ENCODE data around the gene LDLRAD4.

Gene LDLRAD4

DNA sequence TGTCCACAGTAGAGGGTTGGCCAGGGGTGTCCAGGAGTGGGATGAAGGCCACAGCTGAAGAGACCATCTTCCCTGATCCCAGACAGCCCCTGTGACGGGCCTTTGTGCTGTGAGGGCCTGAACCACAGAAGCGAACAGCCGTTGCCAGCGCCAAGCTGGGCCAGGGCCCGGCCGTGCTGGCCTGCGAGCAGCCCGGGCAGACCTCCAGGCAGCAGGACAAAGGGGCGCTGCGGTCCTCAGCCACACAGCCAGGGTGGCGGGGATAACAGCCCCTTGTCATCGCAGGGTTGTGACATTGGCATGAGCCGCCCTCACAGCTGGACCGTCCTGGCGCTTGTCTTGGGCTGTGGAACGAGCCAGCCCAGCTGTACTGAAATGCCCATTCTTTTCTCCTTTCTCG, 346.7 kb downstream of the LDLRAD4 start:
- no peak for DNase-seq

DNA sequence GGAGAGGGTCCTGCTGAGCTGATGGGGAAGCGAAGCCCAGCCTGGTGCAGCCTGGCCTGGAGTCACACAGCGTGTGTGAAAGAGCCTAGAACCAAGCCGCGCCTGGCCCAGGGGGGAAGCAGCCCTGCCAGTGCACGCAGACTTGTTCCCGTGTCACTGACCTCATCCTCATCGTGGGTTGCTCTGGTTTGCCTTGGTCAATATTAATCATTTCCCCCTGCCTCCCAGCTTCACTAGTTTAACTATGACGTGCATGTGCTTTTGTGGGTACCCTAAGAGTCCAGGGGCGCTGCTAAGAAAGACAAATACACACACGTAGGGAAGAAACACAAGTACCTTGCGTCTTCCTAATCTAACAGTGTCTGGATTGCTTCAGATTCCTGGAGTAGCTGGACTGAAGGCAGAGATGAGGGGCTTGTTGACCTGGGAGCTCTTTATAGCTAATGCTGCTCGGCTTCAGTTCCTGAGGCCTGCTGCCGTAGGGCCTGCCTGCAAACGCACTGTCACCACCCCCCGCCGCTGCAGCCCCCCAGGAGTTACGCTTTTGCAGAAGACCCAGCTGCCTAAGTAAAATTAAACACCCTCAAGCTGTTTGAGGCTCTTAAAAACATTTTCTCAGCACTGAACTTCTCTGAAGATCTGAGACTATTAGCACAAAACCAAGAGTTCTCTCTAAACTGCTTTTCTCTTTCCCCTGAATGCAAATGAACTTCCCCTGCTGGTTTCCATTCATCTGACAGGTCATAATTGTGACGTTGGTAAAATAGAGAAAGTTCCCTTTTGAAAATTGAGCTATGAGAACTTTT, 348.6 kb downstream of the LDLRAD4 start:
- peak; percentile 83 for DNase-seq

DNA sequence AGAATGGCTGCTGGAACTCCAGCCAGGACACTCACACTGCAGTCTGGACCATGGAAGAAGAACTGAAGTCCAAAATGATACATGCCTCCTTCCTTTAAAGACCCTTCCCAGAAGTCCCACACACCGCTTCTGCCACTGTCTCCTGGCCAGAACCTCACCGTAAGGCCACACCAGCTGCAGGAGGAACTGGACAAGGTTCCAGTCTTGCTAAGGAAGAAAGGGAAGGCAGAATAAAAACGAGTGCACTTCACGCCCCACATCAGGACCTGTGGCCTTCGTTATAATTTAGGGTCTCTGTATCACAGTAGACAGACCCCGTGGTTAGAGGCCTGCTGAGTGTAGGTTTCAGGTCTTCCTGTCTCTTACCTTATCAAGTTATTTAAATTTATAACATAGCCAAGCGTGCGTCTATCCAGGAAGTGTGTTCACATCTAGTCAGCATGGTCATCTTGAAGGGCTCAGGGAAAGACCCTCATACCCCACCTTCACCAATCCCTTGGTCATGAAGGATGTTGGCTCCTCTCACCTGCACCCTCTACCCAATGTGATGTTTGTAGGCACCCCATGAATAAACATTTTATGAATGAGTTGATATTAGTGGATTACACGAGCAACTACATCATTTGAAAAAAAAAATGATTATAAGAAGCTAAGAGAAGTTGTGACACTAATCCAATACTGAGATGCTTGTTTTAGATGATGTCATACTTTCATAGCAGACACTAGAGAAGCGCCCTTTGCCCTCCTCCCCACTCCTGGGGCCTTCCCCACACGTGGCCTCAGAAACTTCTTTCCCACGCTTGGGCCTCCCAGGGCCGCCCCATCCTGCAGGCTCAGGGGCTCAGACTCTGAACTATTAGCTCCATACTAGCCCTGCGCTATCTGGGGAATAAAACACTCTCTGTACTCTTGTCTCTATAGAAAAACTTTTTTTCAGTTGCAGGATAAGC, 350.2 kb downstream of the LDLRAD4 start:
- peak; percentile 23 for DNase-seq

DNA sequence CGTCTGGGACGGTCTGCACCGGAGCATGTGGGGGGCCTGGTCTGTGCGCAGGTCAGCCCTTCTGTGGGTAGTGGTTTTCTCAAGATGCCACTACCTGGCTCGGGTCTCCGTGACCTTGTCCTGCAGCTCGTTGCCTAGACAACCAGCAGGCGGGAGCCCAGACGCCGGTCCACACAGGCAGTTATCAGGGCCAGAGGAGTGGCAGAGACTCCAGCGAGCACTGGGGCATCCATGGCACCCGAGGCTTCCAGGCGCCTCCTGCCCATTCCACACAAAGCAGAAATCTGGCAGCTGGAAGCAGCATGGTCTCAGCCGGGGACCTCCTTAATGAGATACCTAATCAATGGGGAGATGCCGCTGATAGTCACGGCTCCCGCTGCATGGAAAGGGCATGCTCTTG, 351.7 kb downstream of the LDLRAD4 start:
- DNase-seq, result no peak

DNA sequence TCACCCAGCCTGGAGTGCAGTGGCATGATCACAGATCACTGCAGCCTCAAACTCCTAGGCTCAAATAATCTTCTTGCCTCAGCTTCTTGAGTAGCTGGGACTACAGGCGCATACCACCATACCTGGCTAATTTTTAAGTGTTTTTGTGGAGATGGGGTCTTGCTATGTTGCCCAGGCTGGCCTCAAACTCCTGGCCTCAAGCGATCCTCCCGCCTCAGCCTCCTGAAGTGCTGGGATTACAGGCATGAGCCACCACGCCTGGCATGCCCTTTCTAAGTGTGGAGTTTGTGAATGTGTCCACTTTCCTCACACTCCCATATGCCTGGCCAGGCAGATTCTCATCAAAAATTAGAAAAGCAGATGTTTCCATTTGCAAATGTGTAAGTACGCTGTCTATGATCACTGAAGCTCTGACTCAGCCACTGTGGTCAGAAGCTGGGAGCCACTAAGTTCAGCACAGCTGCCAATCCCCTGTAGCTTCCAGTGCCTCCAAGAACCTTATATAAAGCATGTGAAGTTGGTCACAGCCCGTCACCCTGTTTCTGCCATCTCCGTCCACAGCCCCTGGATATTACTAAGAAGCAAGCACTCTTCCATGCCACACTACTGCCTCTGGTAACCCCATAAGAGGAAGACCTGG, 352.4 kb downstream of the LDLRAD4 start:
- peak; percentile 95 for DNase-seq

DNA sequence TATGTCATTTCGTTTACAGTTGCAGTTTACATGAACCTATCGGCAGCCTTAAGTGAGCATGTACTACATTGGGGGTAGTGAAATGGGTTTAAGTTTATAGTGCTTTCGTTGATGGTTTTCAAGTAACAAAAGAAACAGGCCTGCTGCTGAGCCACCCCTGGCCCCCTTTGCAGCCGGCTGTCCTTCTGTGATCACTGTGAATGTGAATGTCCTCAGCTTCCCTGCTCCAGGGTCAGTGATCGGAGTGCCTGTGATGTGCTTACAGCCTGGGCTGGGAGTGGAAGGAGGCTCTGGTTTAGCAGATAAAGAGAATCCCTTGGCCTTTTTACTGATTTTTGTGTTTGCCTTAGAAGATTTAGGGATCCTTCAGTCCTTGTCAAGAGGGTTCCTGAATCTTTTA, 353.6 kb downstream of the LDLRAD4 start:
- no peak for DNase-seq

DNA sequence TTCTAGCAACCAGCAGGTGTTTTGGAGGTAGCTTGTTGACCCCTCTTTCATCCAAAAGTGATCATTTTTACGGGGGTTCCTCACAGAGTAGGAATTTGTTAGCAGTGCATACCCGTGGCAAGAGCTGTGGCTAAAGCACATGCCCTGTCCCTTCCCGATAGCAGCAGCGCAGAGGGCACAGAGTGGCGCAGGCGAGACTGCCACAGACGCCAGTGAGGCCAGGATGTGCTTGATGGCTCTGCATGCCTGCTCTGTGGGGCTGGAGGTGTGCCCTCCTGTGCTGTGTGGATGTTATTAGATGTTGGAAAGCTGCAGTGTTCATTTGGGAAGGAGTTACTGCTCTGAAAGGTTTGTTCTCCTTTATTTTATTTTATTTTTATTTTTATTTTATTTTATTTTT, 354.2 kb downstream of the LDLRAD4 start:
- no peak for DNase-seq

DNA sequence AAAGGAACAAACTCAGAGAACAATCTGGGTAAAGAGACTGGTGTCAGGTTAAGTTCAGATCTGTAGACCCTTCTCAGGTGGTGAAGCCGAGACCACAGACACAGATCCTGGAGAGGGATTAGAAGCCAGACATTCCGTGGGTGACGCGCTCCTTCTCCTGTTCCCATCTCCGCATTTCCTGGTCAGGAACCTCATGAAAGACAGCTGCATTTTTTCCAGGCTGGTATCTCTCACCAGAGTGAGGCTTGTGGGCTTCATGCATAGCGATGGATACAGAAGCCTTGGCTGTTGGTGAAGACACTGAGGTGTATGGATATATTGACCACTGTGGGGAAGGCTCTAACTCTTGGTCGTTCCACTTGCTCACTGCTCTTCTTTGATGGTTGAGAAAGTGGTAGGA, 355.2 kb downstream of the LDLRAD4 start:
- DNase-seq, result no peak

DNA sequence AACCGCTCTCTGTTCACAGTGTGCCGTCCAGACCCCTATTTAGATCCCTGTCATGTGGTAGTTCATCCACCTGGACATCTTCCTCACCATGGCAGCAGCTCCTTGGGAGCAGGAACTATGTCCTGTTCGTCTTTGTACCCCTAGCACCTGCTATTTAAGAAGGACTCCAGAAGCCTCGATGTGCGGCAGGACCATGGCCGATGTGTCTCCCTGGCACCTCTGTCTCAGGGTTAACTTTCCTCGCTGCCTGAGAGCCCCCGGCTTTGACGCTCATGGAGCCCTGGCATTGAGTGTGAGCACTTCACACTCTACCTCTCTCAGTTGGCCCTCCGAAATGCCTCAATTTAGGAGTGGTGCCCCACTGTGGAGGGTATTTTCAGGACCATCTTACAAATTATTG, 355.8 kb downstream of the LDLRAD4 start:
- DNase-seq, result no peak

DNA sequence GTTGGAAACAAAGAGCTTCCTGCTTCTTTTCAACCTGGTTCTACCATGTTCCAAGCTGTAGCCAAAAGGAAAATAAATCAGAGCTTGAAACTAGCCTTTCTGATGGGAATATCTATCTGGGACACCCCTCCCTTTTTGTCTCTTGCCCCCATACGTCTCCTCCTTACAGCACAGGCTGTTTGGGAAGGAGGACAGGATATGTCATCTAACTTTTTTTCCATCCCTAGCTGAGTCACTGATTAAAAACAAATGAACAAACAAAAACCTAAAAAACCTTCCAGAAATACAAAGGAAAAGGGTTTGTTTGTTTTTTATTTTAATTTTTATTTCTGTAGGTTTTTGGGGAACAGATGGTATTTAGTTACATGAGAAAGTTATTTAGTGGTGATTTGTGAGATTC, 356.2 kb downstream of the LDLRAD4 start:
- no peak for DNase-seq

DNA sequence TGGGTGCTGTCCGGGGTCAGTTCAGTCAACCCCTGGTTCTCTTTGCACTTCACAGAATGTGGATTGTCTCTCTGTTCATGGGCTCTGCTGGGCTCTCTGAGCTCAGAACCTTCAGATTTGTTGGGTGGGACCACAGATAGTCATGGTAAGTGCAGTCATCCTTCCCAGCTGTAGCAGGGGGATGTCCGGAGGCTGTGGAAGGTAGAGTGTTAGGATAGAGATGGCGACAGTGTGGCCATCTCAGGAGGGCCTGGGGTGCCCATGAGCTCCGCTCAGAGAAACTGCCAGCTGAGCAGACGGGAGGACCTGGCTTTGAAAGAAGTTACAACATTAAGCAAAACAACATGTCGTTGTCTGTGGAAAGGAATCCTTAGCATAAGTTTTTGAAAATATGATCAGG, 358.0 kb downstream of the LDLRAD4 start:
- no peak for DNase-seq

DNA sequence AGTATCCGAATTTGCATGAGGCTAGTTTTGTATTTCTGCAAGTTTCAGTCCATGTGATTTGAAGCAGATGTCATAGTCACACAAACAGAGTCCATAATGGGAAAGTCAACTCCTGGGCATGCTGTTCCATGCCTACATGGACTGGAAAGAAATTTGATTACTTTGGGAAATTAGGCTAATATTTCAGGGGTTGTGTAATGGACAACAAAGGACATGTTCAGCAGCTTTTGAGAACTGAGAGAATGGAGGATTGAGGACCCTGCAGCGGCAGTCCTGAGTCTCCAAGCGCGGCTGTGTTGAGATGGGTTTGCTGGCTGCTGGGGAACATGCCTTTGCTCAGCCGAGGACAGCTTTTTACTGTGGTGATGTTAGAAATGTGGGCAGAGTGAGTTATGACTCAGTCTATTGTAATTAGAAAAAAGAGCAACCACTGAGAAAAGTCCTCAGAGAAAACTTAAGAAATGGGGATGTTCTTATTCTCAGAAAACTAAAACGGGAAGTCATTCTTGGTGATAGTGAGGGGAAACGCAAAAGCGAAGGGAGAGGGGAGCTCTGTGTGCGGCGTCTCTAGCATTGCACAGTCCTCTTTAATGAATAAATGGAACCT, 358.6 kb downstream of the LDLRAD4 start:
- peak; percentile 97 for DNase-seq

DNA sequence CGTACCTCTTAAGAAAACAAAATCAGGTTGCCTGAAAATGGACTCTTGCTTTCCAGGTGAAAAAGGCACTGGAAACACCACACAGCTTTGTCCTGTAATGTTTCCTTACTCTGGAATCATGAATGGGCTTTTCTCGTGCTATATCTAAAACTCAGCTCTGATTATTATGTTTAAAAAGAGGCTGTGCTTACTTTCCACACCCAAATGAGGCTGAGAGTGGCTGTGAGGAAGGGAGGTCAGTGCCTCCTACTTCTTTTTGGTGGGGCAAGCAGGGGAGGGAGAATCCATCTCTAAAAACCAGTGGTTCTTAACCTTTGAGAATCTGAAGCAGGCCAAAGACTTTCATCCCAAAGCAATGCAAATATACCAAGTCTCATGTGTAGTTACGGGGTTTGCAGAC, 359.2 kb downstream of the LDLRAD4 start:
- no peak for DNase-seq

DNA sequence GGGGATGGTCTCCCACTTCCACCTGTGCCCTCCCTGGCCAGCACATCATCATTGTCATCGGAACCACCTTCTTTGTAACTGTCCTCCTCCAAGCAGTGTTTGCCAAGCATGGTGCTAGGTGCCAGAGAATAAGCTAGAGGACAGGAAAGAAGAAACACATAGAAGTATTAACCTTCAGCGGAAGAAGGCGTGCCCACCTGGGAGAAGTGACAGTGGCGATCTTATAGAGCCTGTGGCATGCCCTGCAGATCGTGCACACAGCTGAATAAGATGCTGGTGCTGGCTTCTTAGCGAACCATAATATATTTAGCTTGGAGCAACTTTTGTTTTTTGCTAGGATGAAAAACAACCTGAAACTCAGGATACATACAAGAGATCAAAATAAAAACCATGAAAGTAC, 359.8 kb downstream of the LDLRAD4 start:
- DNase-seq, result no peak

DNA sequence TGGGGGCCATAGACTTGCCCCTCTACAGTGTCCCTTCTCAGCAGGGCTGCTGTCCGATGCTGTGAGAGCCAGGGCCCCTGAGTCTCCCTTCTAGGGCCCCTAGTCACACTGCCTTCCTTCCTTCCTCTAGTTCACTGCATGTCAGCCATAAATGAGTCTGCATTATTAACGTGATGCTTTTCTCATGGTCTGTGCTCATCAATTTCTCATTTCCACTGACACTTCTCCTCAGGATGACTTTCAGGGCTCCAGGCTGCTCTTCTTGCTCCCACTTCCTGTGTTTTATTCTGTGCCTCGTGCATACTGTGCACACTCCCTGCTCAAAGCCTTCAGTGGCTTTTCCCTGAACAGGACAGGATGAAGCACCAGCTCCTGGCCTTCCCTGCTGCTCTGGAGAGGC, 361.3 kb downstream of the LDLRAD4 start:
- peak; percentile 36 for DNase-seq

DNA sequence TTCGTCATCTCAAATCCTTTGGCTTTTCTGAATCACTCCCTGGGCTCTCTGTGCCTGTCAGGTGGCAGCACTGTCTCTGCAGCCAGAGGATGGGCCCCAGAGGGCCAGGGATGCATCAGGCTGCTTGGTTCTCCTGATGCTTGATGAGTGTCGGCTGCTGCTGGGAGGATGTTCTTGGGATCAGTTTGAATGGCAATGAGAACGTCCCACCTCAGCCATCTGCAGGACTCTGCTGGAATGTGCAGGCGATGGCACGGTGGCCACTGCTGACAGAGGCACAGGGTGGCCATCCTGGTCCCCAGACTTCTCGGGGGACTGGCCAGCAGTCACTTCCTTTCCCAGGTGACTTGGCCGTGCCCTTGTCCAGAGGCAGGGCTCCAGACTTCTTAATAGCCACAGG, 361.8 kb downstream of the LDLRAD4 start:
- no peak for DNase-seq

DNA sequence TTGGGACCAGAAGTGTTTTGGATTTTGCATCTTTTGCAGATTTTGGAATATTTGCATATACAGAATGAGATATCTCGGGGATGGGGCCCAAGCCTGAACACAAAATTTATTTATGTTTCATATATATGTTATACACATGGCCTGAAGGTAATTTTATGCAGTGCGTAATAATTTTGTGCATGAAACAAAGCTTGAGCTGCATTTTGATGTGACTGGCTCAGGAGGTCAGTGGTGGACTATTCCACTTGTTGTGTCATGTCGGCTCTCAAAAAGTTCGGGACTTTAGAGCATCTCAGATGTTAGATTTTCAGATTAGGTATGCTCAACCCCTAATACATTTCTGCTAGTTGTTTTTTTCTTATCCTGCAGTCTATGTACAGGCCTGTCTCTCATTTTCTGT, 362.4 kb downstream of the LDLRAD4 start:
- DNase-seq, result no peak

DNA sequence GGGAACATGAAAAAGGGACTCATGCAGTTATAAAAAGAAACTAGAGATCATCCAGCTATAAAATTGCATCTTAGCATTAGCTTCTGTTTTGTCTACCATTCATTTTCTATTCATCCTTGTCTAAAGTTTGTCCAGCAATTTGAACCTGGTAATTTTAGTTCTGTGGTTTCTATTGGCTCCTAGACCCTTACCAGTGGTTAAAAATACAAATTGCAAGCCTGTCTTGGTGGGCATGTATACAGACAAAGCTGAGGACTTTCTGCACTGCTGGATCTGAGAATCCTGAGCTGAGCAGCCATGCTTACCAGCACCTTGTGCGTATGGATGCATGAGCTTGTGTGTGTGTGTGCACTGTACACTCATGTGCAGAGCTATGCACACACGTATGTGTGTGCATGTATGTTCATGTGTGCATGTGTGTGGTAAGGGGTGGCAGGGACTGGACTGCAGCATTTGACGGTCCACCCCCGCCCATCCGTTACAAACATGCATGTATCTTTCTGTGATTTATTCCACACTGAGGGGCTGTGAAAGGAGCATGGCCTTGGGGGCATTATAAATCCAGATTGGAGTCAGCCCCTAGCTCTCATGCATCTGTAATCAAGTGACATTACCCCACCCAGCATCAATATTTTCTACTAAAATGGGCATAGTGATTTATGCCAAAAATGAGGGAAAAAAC, 363.1 kb downstream of the LDLRAD4 start:
- no peak for DNase-seq

DNA sequence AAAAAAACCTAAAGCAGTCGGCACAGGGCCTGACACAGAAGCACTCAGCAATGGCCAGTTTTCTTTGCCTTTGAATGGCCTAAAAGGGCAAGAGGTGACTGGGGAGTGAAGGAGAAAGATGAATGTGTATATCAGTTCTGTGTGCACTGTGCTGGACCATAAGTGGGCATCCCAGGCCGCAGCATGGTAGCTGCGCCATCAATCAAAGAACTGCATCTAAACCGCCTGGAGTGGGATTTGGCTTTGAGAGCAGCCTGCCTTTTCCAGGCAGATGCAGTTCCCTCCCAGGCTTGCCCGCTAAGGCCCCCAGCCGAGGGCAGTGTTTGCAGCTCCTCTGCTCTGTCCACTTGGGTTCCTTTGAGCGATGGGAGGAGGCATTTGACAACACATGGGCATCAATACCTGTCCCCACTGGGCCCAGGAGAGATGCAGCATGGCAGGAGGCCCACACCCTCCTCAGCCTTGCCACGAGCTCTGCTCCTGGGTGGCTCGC, 363.7 kb downstream of the LDLRAD4 start:
- no peak for DNase-seq

DNA sequence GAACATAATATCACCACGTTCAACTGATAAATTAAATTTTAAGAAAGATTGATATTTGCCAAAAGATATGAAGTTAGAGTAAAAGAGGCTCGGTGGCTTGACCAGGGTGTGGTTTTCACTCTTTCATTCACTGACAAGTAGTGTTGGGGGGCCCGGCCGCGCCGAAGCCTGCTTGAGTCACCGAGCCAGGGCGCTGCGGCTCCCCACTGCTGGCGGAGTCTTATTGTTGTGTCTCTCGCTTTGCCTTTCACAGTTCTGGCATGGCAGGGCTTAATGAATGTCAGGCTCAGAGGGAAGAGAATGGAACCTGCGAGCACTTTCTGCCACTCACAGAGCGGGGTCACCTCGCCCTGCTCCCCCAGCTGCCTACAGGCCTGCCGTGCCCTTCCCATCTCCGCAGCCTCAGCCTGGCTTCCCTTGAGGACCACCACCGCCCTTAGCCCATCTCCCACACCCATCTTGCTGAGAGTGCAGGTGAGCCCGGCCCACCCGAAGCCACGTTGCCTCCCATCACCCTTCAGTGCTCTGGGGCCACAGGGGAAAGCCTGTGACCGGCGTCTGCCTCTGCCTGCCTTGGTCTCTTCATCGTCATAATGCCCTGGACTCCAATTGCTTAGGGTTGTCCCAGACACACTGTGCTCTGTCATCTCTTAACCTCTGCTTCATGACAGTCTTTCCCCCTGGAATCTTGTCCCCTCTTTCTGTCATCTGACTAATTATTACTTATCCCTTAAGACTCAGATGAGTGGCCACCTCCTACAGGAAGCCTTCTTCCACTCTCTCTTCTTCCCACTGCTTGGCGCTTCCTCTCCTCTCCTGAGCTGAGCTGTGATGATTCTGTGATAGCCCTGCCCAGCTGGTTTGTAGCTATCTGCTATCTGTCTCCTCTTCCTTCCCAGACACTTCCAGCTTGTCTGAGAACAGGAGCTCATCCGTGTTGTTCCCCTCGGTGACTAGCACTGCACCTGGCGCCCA, 365.3 kb downstream of the LDLRAD4 start:
- no peak for DNase-seq

DNA sequence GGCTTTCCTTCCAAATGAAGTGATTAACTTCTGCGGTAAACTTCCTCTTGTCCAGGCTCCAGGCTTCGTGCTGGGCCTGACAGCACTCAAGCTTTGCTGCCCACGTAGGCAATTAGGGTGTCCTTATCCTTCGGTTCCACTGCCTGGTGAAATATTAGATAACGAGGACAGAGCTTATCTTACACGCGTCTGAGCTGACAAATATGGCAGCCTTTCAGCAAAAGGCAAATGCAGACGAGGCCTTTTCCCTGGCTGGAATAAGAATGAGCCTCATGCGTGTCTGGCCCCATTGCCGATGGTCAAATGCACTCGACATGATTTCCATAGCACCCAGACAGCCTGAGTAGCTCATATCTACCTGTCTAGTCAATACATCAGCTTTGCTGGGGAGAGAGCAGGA, 366.3 kb downstream of the LDLRAD4 start:
- no peak for DNase-seq

Measured in MV-4-11 (cell line).